SH-SY5Y (cell line): ENCODE results near the gene FHDC1.

Experiments used
- GATA2 ChIP-seq: IDR thresholded peaks from 2 replicates; pipeline ENCODE4 v1.6.1; 2011; ENCODE audit warnings: mild to moderate bottlenecking, low read depth, low read length
- GATA3 ChIP-seq: IDR thresholded peaks from 2 replicates; pipeline ENCODE4 v1.6.1; 2011; ENCODE audit warnings: low read depth, mild to moderate bottlenecking, low read length, moderate library complexity

DNA sequence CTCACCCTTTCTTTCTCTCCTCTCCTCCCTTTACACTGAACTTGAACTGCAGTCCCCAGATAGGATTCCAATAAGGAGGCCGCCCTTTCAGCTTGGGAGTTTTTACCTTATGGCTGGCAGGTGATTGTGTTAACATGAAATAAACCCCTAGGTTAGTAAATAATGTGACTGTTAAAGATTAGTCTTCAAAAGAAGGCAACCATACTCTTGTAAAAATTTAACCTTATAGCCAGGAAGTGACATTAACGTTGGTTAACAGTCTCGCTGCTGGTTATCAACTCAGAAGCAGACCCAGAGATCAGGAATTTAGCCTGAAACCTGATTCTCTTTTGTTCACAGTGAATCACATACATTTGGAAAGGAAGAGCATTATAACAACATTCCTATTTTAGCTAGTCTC, 15.2 kb downstream of the FHDC1 start:
- no peak for TF ChIP-seq GATA2
- no peak for TF ChIP-seq GATA3
